NB4 (cell line): ENCODE measurements around the gene RBPJL.

Experiments
- DNase-seq: peaks from one replicate; pipeline ENCODE4 v3.0.0; 2010; ENCODE audit warnings: low read depth
- H3K4me3 ChIP-seq: one replicate; pipeline ENCODE4 v1.5.1; 2011; ENCODE audit warnings: mild to moderate bottlenecking, low read depth, low read length, moderate library complexity
- CTCF ChIP-seq: IDR thresholded peaks from one replicate; pipeline ENCODE4 v1.5.1; 2012; ENCODE audit warnings: low read depth, low read length
- MYC ChIP-seq: IDR thresholded peaks from 2 replicates; pipeline ENCODE4 v1.6.1; 2011; ENCODE audit warnings: low read depth, low read length
- POLR2A ChIP-seq: IDR thresholded peaks from 2 replicates; pipeline ENCODE4 v1.6.1; 2011; ENCODE audit warnings: mild to moderate bottlenecking; ENCODE audit not compliant: insufficient read length; ENCODE audit errors: extremely low read depth
- TF ChIP-seq, protein P1 (sequence below): IDR thresholded peaks from 2 replicates; pipeline ENCODE4 v1.6.1; 2011; ENCODE audit warnings: low read depth, low read length

RBPJL gene

GRCh38 chr20:45293041-45294002 lies 13.3 kb upstream of the RBPJL start:
- TF ChIP-seq, protein P1, sequence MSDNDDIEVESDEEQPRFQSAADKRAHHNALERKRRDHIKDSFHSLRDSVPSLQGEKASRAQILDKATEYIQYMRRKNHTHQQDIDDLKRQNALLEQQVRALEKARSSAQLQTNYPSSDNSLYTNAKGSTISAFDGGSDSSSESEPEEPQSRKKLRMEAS: no peak
- TF ChIP-seq POLR2A (no peak), CTCF (peak; percentile 97), MYC (no peak)
- H3K4me3 ChIP-seq: peak overlapping the region; percentile 49
- peak; percentile 90 for DNase-seq

DNA sequence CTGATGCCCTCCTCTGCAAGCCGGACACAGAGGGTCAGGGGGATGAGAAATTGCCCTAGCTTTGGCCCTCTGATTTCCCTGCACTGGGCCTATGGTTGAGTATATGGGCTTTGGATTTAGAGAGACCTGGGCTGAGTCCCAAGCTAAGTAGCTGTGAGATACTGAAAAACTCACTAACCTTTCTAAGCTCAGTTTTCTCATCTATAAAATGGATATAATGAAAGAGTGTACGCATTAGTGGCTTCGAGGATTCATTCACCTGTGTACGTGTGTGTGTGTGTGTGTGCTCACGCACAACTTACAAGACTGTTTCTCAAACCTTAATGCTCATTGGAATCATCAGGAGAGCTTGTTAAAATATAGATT lies 12.7 kb upstream of the RBPJL start:
- no peak for DNase-seq
- TF ChIP-seq MYC (no peak), CTCF (no peak), POLR2A (no peak)
- TF ChIP-seq, protein P1: no peak
- no peak overlapping the region for H3K4me3 ChIP-seq

DNA sequence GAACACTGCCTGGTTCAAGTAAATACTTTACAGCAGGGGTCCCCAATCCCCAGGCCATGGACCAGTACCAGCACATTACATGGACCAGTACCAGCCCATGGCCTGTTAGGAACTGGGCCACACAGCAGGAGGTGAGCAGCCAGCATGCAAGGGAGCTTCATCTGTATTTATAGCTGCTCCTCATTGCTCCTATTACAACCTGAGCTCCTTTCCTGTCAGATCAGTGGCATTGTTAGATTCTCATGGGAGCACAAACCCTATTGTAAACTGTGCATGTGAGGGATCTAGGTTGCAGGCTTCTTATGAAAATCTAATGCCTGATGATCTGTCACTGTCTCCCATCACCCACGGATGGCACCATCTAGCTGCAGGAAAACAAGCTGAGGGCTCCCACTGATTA lies 12.0 kb upstream of the RBPJL start:
- no peak overlapping the region for H3K4me3 ChIP-seq
- TF ChIP-seq, protein P1: no peak
- TF ChIP-seq POLR2A (no peak), CTCF (no peak), MYC (no peak)
- DNase-seq: no peak

DNA sequence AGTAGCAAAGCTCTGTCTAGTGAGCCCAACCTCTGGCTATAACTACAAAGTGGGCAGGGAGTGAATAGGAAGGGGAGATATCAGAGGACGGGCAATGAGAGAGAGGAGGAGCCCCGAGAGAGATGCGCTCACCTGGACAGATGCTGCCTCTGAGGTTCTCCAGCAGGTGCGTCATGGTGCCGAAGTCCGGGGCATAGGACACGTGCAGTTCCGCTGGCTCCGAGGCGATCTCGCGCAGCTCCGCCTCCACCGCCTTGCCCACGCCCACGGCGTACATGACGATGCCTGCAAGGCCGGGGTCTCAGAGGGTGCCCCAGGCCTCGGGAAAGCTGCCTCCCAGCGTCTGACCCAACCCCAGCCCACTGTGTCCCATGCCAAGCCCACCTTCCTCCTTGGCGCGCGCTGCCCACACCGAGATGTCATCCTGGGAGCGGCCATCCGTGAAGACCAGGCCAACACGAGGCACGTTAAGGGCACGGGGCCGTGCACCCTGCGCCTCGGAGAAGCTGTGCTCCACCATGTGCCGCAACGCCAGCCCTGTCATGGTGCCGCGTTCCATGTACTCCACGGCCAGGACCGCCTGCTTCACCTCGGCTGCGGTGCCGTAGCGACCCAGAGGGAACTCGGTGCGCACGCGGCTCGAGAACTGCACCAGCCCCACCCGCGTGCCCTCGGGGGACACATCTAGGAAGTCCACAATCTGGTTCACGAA lies 8.7 kb upstream of the RBPJL start:
- TF ChIP-seq POLR2A (no peak), CTCF (no peak), MYC (no peak)
- TF ChIP-seq, protein P1: no peak
- no peak for DNase-seq
- no peak overlapping the region for H3K4me3 ChIP-seq

GRCh38 chr20:45299786-45300185 lies 6.9 kb upstream of the RBPJL start:
- TF ChIP-seq CTCF (no peak), POLR2A (no peak), MYC (no peak)
- TF ChIP-seq, protein P1: no peak
- DNase-seq: no peak
- no peak overlapping the region for H3K4me3 ChIP-seq
